ENCODE data around the gene ACSL5.

ACSL5 gene

DNA sequence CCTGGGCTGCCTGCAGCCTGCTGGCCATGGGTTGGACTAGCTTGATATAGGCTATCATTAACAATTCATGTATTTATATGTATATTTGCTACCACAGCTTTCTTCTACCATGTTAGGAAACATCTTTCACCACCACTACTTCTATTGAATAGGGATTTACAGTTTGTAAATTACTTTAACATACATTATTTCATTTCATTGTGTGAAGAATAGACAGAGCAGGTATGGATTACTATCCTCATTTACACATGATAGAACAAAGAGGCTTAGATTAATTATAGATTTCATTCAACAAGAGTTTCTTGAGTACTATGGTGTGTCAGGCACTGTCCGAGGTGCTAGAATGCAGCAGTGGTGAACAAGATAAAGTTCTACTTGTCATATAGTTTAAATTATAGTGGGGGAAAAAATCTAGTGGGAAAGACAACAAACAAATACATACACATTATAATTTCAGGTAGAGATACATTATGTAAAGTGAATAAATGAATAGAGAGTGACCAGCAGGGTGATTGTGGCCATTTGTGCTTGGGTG is 93.7 kb downstream of the ACSL5 start:
- DNase-seq: no peak

DNA sequence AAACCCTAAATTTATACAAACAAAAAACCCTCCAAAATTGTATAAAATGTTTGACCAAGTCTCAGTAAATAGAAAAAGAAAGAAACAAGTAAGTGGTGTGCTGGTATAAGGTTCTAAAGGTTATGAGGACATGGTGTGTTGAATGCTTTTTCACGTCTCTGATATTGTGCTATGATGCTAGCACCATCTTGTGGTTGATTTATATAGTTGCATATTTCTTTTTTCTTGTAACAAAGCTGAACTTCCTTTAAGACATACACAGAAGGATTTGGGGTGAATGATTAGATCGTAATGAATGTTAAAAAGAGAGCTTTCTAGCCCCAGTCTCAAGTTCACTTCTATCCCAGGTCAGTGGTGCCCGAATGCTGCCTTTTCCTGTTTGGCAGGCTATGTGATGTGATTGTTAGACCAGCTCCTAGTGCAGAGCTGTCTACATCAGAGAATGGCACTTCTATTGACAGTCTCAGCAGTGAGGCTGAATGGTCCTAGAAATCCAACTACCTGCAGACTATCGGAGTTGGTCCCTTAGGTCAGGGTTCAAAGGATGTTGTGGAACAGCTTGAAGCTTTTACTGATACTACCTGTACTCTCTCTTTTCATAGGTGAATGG is 98.1 kb downstream of the ACSL5 start:
- DNase-seq: no peak

DNA sequence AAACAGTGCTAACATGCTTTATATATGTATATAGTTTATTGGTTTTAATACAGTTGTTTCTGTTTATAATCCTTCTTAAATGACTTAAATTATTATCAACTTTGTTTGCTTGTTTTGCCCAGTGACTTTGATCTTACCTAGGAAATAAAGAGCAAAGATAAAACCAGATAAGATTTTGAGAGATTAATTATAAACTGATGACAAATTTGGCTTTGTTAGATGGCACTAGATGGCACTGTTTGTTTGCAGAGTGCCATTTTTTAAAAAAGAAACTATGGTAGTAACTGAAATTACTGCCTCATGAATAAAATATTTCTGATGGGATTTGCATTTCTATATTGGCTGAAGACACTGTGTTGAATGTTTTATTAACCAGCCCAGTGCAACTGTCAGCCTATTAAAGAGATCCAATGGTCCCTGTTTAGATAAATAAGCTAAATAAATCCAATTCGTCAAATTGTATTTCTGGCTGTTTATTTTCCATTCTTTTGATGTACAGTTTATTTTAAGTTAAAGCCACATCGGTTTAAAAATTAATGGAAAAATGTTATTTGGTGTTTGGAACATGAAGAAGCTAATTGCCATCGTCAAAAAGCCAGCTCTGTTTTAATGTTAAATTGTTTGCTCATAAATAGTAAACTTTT is 101.8 kb downstream of the ACSL5 start:
- DNase-seq: no peak

All from activated CD8-positive, alpha-beta memory T cell treated with anti-CD3 and anti-CD28 coated beads for 24 hours (primary cell).